Anterior cingulate cortex (tissue), 58 donors: Measurements from ENCODE around the gene OPCML.
A peak's percentile ranks its signal among the peaks of the same experiment; 100 is the strongest.

Experiments used
- DNase-seq, 58 donors: peaks; one replicate each; lab custom pipeline; 2025; lab: John Stamatoyannopoulos, UW

The OPCML gene

DNA sequence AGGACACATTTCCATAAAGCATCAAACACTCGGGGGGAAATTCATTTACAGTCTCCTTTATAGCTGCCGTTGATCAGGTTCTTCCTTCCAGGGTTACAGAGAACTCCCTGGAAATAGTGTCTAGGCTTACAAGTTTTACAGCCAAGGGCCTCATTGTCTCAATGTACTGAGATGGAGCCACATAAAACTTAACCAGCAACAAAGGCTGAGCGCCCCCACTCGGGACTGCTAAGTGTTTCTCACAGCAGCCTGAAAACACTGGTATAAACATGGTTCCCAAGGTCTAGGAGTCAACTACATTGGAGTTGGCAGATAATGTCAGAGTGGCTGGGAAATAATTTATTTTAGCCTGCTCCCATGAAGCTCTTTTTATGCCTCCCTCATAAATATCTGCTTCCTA is 686.2 kb downstream of the OPCML start:
- DNase-seq, result no peak

DNA sequence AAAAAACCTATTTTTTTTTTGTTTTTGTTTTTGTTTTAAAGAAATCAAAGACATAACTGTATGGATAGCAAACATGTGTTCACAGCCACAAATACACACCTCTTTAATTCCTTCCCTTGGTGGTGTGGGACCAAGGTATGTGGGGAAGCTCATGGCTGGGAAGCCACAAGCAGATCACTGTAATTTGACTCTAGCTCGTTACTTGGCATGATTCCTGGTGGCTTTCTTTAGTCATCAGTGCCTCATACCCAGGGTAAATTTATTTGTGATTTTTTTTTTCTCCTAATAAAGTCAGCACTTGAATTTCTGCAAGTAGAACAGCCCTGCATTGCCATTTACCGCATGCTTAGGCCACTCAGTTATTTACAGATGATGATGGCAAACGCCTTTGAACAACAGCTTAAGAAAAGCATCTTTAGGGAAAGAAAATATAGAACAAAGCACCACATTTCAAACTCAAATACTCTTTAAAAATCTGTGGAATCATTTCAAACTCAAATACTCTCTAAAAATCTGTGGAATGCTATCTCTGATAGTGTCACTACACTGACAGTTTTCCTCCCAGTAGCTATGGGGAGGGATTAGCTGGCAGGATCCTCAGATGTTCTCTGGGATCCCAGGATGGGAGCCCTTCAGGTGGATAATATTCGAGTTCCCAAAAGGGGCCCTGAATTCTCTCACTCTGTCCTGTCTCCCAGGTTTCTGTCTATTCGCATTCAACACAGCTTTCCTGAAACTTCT is 687.2 kb downstream of the OPCML start:
- DNase-seq, result no peak

DNA sequence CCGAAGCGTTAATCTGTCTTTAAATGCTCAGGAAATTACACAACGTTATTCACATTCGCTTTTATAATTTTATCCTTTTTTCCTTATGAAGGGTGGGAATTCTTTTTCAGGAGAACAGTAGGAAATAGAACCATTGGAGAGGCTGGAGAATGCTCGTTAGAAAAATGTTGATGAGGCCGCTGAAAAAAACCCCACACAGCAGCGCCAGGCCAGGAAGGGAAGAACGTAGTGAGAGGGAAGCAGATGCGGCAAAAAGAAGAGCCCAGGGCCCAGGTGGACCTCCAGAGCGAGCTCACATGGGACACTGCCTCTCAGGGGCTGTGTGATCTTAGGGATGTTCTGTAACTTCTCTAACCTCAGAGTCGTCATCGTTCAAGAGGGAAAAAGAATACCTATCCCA is 691.6 kb downstream of the OPCML start:
- DNase-seq, result no peak

DNA sequence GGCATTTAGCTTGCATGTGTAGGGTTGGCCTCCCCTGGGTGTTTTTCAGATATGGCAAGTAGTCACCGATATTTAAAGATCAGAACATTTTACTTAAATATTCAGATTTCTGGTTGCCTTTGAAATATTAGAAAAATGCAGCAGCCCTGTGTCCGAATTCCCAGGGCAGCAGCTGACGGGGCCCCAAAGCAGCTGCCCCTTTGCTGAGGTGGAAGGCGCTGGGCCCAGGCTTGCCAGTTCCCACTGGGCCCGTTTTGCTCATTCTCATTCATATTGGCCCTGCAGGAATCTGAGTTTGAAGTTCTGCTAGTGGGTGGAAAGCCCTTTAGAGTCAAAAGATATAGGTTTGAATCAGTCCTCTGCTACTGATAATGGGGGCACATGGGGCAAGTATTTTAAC is 692.1 kb downstream of the OPCML start:
- no peak for DNase-seq

GRCh38 chr11:132839236-132839945 is 692.9 kb downstream of the OPCML start:
- DNase-seq, result peak in 3 of 58 donors; percentile 5 to 16 (median 10)

DNA sequence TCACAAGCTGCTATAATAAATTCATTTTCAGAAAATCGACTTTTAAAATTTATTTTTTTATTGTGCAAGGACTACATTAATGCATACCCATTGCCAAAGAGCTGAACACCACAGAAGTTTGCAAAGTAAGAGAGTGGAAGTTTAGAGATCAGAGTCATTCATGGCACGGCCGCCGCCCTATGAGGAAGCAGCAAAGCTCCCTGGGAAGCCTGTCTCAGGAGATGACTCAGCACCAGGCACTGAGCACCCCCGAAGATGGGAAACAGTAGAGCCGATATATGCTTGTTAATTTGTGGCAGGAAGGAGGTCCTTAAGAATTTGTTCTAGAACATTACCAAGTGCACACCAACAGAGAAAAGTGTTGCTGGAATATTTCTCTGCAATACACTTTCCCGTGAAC is 693.7 kb downstream of the OPCML start:
- peak in 8 of 58 donors; percentile 1 to 30 (median 15) for DNase-seq

DNA sequence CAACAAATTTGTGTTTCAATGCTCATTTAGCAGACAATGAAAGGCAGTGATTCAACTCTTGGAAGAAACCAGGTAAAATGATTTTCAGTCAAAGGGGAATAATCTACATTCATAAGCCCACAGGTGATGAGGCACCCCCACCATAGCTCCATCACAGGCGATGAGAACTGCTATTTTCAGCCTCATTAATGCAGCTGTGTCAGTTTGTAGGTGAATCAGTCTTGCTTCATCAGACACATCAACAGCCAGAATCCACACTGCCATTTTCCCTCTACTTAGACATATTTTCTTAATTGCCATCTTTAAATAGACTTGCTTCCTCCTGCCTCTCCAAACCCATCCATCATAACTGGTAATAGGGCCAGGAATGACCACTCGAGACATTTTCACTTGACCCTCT is 701.0 kb downstream of the OPCML start:
- no peak for DNase-seq

DNA sequence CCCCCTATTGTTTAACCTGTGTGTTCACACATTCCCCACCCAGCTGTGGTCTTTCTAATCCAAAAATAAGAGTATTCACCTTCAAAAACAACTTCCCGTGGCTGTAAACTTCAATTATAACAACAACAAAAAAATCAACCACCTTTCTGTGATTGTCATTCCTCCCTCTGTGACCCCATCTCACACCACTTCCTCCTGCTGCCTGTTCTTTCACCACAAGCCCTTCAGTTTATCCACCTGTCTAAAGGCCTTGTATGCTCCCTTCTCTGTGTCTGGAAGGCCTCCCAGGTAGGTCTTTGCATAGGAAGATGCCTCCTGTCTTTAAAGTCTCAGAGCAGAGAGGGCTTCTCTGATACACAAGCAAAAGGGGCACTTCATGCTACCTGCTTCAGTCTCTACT is 707.7 kb downstream of the OPCML start:
- no peak for DNase-seq

GRCh38 chr11:132822276-132822675 is 710.0 kb downstream of the OPCML start:
- no peak for DNase-seq

DNA sequence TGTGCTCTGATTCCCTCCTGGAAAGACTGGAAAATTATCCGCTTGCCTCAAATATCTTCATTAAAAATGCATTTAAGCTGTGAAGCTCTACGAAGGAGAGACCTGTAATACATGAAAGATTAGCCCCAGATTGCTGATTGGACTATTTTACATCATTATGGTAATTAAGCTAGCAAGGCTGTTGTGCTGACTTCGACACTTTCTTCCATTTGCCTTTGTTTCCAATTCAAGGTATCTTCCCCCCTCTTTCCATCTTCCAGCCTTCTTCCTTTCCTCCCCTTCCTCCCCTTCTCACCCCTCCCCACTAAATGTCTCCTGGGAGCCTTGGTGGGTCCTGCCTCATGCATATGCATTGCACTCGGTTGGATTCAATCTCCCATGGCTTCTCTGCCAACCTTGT is 710.8 kb downstream of the OPCML start:
- DNase-seq, result no peak

GRCh38 chr11:132821014-132821413 is 711.3 kb downstream of the OPCML start:
- DNase-seq, result no peak

DNA sequence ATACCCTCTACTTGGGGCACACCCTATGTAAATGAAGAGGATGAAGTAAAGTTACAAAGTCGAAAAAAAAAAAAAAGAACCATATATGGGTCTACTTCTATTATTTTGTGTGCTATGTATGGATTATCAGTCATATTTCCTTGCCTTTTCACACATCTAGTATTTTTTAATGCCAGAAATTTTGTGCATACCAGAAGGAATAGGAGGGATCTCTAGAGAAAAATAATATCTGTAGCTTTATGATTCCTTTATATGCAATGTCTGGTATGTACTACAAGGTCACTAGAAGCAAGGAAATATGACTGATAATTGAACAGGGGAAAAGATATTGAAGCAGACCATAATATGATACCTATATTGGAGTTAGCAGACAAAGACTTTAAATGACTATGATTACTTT is 713.4 kb downstream of the OPCML start:
- DNase-seq, result no peak

DNA sequence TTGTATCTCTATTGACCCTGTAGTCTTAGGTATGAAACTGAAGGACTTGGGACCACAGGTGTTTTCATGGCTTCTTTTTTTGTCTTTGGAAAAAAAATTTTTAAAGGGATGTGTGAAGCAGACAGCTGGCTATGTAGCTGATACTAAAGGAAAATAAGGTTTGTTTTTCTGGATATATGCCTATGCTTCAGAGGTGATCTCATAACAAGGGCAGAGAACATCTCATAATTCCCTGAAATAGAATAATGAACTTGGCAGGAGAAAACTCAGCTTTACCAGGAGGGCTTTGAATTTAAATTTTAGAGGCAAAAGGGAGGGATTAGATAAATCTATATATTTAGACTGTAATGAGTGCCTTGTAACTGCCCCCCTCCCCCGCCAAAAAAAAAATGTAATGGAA is 714.9 kb downstream of the OPCML start:
- no peak for DNase-seq

- DNase-seq, result no peak
Measured at GRCh38 chr11:132814410-132814809, 717.9 kb downstream of the OPCML start.

DNA sequence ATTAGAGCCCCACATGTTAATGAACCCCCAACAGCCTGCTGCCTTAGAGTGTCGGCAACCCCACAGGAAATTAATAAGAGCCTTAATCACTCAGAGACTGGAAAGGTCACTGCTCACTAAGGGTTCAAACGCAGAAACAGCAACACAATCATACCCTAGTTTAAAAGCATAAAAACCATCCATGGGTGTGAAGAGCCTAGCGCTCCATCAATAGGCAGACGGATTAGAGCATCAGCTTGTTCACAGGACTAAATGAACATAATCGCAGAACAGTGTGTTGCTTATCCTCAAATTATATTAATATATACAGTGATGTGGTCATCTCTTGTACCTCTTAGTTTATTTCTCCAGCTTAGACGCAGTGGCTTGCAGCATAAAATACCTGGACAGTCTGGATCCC is 720.7 kb downstream of the OPCML start:
- DNase-seq, result no peak

DNA sequence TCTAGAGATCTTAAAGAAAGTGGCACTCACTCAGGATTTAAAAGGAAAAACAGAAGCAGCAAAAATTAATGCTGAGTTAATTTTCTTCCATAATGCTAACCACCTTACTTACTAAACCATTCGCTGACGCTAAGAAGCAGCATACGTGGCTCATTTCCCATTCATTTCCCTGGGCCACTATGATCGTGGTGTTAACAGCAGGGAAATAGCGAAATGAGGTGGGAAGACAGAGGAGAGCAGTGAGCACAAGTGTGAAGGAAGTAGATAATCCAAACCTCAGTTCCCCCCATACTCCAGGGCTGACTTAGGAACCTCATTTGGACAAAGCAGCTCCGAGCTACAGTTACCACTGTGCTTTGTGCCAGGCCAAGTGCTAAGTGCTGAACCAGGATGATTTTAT is 723.2 kb downstream of the OPCML start:
- DNase-seq, result no peak

DNA sequence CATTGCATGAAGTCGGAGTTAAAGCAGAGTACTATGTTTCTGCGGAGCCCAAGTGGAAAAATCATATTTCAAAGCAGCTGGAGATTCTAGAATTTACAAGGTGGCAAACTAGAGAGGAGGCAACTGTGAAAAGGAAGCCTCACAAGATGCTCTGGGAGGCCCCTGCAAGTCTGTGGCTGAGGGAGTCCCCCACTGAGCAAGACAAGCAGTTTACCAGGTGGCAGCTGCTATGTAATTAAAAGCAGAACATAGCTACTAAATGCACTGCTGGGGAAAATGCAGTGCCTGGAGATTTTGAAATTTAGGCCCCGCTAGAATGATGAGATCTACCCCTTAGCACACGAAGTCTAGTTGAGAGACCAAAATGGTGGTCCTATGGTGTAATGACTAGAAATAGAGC is 728.0 kb downstream of the OPCML start:
- no peak for DNase-seq

- no peak for DNase-seq
Measured at GRCh38 chr11:132803436-132803835, 728.9 kb downstream of the OPCML start.

GRCh38 chr11:132802947-132803346 is 729.4 kb downstream of the OPCML start:
- DNase-seq, result no peak

GRCh38 chr11:132793831-132794230 is 738.5 kb downstream of the OPCML start:
- no peak for DNase-seq

DNA sequence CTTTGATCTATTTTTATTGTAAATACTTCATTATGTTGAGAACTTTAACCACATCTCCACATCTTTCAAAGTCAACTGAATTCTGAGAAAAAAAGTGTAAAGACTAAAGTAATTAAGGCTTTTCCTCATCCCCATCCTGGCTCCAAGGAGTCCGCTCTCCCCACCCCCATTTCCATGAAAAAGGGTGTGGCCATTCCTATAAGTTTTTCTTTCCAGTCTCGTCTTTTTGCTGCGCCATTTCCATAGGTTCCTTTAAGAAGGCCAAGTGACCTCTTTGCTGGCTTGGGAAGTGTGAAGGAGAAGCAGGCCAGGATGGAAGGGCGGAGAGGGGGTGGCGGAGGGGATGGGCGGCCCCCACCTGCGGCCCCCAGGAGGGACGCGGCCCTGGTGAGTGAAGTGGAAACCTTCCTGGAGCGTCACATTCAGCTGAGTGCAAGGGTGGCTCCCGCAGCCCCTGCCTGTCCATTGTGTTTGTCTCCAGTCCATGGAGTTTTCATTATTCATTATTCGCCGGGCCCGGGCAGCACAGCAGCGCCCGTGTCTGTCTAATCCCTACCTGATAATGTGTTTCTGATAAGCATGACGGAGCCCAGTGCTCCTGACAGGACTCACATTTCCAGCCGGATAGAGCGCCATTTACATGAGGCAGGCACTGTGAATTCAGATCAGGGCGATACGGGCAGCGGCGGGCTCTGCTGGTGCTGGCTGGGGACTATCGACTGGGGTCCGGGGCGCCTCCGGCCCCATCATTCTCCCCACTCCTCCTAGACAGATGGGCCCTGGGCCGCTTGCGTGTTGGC is 739.8 kb downstream of the OPCML start:
- no peak for DNase-seq
